ENCODE measurements around the gene TDRD7.
"Not testable (repeated sequence)": the region's sequence is repeated elsewhere in the genome, so short reads cannot be mapped to it uniquely, and the experiment has no call there.

Gene TDRD7

DNA sequence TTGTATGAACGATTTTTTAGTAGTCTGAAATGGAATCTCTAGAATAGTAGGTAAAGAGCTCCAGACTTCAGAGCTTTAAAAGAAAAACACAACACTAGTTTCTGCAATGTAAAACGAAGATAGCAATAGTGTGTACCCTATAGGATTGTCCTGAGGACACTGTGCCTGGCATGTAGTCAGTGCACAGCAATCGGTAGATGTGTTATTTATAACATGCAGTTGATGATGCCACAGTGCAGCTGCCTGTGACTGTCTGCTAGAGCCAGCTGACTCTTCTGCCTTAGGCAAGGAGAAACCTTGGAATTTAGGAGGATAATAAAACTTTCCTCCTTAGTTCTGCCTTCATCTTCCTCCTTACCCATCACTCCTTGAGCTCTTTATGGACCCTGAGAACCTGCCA lies 61.8 kb downstream of the TDRD7 start:
- DNase-seq (ENCODE audit: low read depth, low spot score) = no peak

DNA sequence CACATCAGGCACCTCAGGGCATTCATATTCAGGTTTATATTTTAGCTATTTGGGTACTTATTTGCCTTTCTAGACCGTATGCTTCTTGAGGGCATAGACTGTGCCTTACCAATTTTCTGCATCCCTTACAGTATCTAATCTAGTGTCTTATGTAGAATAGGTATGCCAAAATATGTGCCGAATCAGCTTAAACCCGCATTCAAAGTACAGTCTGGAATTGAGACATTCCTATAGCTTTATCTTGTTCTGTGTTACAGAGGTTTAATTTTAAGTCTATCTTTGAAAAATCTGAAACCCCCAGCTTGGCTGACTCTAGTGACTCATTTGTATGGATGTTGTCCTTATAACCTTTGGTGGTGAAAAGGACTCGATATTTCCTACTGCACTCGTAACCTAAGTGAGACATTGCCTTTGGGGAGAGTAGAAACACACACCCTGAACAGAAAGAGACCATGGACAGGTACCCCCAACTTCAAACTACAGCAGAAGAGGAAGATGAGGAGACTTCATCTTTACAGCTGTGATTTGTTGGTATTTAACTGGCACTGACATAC lies 62.6 kb downstream of the TDRD7 start:
- no peak for DNase-seq (ENCODE audit: low read depth, low spot score)

DNA sequence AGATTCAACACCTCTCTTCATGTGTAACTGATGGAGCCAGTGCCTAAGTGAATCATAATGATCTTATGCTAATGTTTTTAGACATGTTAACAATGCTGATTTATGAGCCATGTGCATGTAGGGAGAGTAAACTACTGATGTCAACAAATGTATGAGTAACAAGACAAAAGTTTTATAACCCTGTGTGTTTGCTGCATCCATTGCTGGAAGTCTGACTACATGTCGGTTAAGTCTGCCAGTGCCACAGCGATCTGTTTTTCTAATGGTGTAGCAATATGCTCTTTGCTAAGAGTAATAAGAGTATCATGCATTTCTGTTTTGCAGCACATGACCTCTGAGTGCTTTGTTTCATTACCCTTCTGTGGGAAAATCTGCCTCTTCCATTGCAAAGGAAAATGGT lies 63.2 kb downstream of the TDRD7 start:
- no peak for DNase-seq (ENCODE audit: low read depth, low spot score)

DNA sequence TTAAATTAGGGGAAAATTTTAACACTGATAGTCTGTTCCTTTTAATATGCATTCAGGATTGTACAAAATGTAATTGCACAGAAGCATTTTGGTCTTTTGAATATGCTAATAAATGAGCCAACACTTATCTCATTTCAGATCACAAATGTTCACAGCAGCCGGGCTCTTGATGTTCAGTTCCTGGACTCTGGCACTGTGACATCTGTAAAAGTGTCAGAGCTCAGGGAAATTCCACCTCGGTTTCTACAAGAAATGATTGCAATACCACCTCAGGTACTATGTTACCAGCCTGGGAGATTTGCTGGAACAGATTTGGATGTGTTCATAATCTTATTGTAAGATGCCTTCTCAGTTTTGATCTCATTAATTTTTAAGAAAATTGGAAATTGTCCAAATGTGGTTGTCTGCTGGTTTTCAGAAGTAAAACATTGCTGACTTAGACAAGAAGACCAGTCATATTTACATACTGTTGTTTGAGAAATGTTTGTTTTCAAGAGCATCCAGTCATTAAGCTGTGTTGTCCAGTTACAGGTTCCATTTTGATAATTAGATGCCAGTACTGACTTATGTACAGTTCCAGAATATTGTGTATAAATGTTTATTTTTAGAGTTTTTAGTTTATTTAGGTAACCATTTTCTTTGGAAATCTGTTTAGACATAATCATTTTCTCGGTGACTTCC lies 66.5 kb downstream of the TDRD7 start:
- DNase-seq (ENCODE audit: low read depth, low spot score) = no peak

- DNase-seq (ENCODE audit: low read depth, low spot score) = no peak
Observed at GRCh38 chr9:97479496-97480159, 67.7 kb downstream of the TDRD7 start.

DNA sequence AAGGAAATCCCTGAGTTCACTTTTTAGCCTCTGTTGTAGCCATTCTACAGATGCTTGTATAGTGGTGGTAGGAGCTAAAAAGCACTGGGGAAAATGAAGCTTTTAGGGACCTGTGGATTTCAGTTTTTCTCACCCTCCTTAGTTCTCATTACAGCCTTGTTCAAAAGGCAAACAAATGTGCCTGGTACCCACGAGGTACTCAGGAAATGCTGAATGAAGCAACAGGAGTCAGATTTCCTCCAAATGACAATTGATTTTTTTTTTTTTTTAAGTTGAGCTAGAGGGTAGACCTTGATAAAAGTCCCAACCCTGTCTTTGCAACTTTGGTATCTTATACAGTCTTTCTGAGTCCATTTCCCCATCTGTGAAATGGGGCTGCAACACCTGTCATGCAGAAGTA lies 68.3 kb downstream of the TDRD7 start:
- no peak for DNase-seq (ENCODE audit: low read depth, low spot score)

- DNase-seq (ENCODE audit: low read depth, low spot score) = no peak
Observed at GRCh38 chr9:97480749-97481148, 68.9 kb downstream of the TDRD7 start.

- DNase-seq (ENCODE audit: low read depth, low spot score) = no peak
Observed at GRCh38 chr9:97484134-97484533, 72.2 kb downstream of the TDRD7 start.

GRCh38 chr9:97487107-97487506 lies 75.2 kb downstream of the TDRD7 start:
- DNase-seq (ENCODE audit: low read depth, low spot score) = no peak

DNA sequence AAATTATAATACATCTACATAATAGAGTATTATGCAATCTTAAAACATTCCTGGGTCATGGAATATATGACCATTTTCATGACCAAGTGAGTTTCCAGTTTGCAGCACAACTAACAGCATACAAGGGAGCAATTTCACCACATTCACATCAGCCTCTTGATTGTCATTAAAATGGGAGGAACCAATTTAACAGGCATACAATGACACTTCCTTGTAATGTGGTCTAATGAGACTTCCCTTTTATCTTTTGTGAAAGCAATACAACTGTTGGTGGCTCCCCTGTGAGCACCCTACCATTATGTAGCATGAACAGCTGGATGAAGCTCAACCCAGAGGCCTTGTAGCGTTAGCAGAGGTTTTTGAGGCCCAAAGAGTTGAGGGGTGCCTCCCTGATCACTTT lies 76.0 kb downstream of the TDRD7 start:
- no peak for DNase-seq (ENCODE audit: low read depth, low spot score)

DNA sequence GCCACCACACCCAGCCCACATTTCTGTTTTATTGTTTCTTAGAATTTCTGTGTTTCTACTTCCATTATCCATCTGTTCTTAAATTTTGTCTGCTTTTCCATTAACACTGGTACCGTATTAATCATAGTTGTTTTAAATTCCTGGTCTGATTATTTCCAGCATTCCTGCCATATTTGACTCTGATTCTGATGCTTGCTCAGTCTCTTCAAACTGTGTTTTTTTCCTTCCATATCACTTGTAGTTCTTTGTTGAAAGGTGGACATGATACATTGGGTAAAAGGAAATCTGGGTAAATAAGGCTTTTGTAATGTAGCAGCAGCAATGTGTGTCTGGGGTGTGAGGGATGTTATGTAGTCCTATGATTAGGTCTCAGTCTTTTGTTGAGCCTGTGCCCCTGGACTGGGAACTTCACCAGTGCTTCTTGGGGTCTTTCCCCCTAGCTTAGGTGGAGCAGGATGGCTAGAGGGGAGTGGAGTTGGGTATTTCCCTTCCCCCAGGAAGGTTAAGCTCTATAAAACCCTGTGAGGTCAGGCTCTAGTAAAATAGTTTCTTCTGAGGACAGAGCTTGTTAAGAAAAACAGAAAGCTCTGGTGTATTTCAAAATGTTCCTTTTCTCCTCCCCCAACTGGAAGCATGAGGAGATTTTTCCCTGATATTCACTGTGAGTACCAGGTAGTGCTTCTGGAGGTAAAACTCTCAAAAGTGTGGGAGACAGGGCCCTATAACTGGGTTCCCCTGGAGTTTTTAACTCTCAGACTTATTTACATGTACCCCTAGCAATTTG lies 79.5 kb downstream of the TDRD7 start:
- DNase-seq (ENCODE audit: low read depth, low spot score) = no peak

GRCh38 chr9:97497558-97498375 lies 85.9 kb downstream of the TDRD7 start:
- not testable (repeated sequence) for DNase-seq (ENCODE audit: low read depth, low spot score)

DNA sequence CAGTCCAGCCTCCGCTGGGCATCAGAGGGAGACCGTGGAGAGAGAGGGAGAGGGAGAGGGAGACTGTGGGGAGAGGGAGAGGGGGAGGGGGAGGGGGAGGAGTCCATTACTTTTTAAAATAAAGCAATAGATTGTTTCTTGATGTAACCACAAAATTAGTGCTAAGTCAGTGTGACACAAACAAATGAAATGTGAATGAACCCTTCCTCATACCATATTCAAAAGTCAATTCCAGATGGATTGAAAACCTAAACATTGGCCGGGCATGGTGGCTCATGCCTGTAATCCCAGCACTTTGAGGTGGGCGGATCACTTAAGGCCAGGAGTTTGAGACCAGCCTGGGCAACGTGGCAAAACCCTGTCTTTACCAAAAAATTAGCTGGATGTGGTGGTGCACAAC lies 87.0 kb downstream of the TDRD7 start:
- not testable (repeated sequence) for DNase-seq (ENCODE audit: low read depth, low spot score)

DNA sequence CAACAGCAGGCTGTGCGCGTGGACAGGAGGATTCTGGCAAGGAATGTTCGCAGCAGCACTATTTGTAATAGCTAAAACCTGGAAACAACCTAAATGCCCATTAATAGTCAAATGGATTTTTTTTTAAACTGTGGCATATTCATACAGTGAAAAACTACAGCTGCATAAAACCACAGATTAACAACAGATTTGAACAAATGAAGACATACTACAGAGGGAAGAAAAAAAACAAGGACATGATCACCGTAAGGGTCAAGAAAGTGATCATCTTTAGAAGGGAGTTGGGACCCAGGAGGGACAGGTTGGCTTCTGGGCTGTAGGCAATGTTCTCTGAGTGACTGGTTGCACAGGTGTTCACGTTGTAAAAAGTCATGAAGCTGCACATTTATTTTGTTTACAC lies 88.4 kb downstream of the TDRD7 start:
- DNase-seq (ENCODE audit: low read depth, low spot score) = no peak

DNA sequence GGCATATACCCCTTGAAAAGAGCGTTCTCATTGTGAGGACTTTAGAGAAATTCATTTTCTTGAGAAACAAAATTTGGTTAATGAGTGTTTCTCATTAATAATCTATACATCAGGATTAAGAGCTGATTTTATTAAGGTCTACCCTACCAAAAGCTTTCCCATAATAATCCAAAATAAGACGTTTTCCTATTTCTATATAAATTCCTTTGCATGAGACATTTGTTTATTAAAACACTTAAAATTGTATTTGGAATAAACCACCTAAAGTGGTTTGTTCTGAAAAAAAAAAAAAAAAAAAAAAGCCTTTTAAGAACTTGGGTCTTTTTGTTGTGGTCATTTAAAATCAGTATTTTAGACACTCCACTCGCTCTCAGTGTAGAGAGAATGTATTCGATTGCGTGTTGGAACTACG lies 88.9 kb downstream of the TDRD7 start:
- no peak for DNase-seq (ENCODE audit: low read depth, low spot score)

GRCh38 chr9:97501177-97501971 lies 89.5 kb downstream of the TDRD7 start, which contains the start of gene TMOD1:
TSS of gene TMOD1 (plus strand) at chr9:97501666. CDS start at chr9:97524189, 22,523 bp downstream.
- DNase-seq (ENCODE audit: low read depth, low spot score) = peak; percentile 67

DNA sequence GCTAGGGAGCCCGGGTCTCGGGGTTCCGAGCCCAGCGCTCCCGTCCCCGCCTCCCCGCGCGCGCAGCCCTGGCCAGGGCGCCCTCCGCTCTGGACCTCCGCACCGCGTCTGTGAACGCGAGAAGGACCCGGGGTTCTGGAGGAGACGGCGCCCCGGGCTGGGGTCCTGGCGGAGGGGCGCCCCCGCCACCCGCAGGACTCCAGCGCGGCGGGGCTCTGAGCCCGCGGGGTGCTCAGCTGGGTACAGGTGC lies 90.0 kb downstream of the TDRD7 start:
- no peak for DNase-seq (ENCODE audit: low read depth, low spot score)

DNA sequence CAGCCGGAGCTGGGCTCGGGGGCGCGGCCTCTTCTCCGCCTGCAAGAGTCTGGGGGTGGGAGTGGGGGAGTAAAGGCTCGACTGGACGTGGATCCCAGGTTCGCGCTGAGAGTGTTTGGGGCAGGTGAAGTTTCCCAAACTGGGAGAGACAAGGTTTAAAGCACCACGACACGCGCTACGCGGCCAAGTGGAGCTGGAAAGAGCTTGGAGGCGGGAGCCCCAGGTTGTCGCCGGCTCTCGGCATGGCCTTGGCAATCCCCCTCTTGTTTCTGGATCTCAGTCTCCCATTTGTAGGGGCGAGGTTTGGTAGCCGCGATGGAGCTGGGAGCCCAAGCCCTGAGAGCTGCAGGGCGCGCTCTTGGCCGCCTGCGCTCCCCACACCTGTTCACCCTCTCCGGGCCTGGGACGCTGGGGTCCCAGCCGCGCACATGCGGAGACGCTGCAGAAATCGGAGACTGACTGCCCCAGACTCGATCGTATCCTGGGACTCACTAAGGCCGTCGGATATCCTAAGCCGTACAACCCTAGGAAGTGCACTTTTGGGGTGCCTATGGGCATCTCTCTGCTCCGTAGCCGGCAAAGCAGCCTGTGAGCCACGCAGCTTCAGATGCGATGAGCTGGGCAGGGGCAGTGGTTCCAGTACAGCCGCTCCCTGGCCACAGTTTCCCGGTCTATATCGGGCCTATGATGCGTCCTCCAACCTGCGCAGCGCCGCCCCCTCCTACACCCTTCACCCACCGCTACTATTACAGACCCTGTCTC lies 90.5 kb downstream of the TDRD7 start:
- DNase-seq (ENCODE audit: low read depth, low spot score) = peak; percentile 33

GRCh38 chr9:97502984-97503861 lies 91.3 kb downstream of the TDRD7 start:
- peak; percentile 4 for DNase-seq (ENCODE audit: low read depth, low spot score)
